HG02642 (cell line): Measurements from ENCODE around the gene MTREX.

ENCODE experiments used
- ATAC-seq: cut with Tn5 transposase; IDR thresholded peaks from one replicate; pipeline ENCODE4 v1.9.1; 2021; ENCODE audit warnings: mild to moderate bottlenecking; ENCODE audit not compliant: unreplicated experiment, poor library complexity

The MTREX gene

GRCh38 chr5:55372130-55372925, 64.5 kb downstream of the MTREX start:
- ATAC-seq: no peak

GRCh38 chr5:55377810-55378209, 70.0 kb downstream of the MTREX start:
- no peak for ATAC-seq

- no peak for ATAC-seq
These were observed 75.5 kb downstream of the MTREX start for GRCh38 chr5:55383254-55383653.

GRCh38 chr5:55384072-55384471, 76.3 kb downstream of the MTREX start:
- no peak for ATAC-seq

GRCh38 chr5:55385227-55385626, 77.4 kb downstream of the MTREX start:
- ATAC-seq: no peak

- ATAC-seq: no peak
These were observed 78.1 kb downstream of the MTREX start for GRCh38 chr5:55385846-55386245.

- ATAC-seq: no peak
These were observed 78.6 kb downstream of the MTREX start for GRCh38 chr5:55386356-55386755.

- ATAC-seq: no peak
These were observed 80.1 kb downstream of the MTREX start for GRCh38 chr5:55387865-55388264.

- no peak for ATAC-seq
These were observed 83.9 kb downstream of the MTREX start for GRCh38 chr5:55391707-55392106.

GRCh38 chr5:55392669-55393068, 84.9 kb downstream of the MTREX start:
- ATAC-seq: no peak

GRCh38 chr5:55393501-55394175, 85.8 kb downstream of the MTREX start:
- ATAC-seq: no peak

- ATAC-seq: no peak
These were observed 94.4 kb downstream of the MTREX start for GRCh38 chr5:55402199-55402598.

GRCh38 chr5:55406292-55406691, 98.5 kb downstream of the MTREX start:
- ATAC-seq: no peak

- ATAC-seq: no peak
These were observed 99.4 kb downstream of the MTREX start for GRCh38 chr5:55407059-55407684.

- ATAC-seq: no peak
These were observed 100.2 kb downstream of the MTREX start for GRCh38 chr5:55407984-55408383.

- ATAC-seq: no peak
These were observed 102.0 kb downstream of the MTREX start for GRCh38 chr5:55409775-55410174.

- ATAC-seq: no peak
These were observed 103.1 kb downstream of the MTREX start for GRCh38 chr5:55410845-55411244.

GRCh38 chr5:55411876-55412275, 104.1 kb downstream of the MTREX start:
- ATAC-seq: no peak

- ATAC-seq: no peak
These were observed 105.9 kb downstream of the MTREX start for GRCh38 chr5:55413644-55414043.

- ATAC-seq: no peak
These were observed 107.3 kb downstream of the MTREX start for GRCh38 chr5:55415071-55415470.

GRCh38 chr5:55416306-55416705, 108.5 kb downstream of the MTREX start:
- no peak for ATAC-seq
